Iris pigment epithelial cell (primary cell): ENCODE data around the gene FGG.

Experiments used
- DNase-seq: peaks from one replicate; pipeline ENCODE4 v3.0.0-alpha.2; 2011; ENCODE audit warnings: low read depth

FGG gene

DNA sequence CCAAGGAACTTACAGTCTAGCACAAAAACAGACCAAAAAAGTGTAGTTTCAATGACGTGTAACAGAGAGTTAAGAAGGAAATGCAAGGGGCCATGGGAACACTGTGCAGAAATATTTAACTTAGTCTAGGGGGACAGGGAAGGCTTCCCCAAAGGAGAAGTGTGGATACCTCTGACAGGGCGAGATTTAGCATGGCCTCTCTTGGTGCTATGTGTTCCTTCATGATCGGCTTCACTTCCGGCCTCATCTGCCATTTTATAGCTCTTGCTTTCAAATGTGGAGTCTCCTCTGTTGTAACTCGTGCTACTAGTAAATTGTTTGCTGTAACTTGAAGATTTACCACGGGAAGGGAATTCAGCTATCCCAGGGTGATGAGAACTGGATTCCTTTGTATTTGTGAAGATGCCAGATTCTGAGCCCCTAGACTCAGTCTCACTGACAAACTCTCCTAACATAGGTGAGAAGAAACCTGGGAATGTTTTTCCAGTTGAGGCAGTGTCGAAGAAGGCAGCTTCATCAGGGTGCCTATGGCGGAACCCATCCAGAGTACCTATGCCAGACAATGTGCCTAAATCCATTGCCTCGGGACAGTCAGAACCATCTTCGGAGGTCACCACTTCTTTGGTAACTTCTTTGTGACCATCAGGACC, 27.0 kb downstream of the FGG start:
- no peak for DNase-seq

DNA sequence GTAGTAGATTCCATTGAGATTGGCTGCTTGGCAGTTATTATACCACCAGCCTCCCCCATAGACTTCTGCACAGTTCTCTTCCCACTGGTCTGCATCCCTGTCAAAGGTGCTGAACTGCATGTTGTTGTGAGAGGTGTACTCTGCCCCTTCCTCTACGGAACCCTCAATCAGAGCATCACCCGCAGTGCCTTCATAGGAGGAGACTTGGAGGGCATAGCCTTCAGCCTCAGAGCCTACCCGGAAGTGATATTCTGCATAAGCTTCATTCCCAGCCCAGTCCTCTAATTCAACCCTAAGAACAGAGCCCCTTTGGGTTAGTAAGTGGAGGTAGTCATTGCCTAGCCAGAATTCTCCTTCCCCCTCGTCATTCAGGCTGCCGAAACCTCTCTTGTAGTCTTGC, 28.2 kb downstream of the FGG start:
- DNase-seq = no peak

DNA sequence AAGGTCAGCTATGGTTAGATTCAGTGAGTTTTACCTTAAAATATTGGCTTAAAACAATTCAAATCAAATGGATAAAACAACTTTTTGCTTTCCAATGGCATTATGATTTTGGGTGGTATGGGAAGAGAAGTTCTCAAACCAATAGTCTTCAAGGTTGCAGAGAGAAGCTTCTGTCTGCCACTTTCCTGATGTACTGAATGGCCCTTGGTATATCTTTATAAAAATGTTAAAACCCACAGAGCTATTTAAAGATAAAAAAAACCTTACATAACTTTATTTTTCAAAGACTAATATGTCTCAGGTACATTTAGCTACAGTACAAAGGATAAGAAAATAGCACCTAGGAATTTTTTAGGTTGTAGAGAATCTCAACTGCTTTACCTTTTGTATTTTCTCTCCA, 28.8 kb downstream of the FGG start:
- no peak for DNase-seq

DNA sequence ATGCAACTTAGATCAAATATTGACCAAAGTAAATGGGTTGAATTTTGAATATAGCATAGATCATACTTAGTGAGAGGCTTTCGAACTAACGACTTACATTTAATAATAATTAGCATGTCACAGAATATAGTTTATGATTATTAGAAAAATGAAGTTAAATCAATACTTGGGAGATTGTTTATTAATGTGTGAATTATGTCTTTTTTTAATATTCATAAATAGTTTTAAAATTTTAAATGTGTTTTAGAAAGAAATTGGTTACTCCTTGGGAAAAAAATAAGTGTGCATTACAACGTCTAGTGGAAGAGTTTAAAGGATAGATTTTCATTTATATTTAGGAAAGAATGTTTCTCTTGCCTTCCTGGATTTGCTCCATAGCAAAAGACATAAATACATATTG, 29.2 kb downstream of the FGG start:
- DNase-seq = no peak

DNA sequence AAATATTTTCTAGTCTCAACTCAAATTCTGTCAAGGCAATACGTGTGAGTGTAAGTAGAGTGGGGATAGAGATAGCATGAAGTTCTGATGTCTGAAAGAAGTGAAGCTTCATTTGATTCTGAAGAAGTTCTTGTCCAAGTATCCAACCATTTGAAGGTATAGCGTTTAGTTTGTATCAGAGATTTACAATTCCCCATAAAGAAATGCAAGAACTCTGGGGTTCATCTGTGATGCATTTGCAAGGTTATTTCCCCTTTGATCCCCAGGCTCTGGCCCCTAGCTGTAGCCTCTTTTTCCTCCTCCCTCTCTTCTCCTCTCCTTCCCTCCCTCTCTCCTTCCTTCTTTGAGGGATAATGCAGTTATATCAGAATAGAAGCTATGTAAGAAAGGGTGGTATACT, 29.7 kb downstream of the FGG start:
- no peak for DNase-seq

DNA sequence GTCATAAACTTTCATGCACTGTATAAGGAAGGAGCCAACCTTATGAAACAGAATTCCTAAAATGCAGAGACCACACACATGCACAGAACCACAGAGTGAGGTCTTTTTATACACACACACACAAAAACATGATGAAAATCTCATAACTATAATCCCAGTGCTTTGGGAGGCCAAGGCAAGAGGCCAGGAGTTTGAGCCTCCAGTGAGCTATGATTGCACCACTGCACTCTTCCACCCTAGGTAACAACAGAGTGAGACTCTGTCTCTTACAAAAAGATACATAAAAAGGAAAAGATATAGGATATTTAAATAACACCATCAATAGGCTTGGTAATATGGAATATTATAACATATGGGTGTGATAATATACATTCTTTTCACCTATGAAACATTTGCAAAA, 32.5 kb downstream of the FGG start:
- no peak for DNase-seq

DNA sequence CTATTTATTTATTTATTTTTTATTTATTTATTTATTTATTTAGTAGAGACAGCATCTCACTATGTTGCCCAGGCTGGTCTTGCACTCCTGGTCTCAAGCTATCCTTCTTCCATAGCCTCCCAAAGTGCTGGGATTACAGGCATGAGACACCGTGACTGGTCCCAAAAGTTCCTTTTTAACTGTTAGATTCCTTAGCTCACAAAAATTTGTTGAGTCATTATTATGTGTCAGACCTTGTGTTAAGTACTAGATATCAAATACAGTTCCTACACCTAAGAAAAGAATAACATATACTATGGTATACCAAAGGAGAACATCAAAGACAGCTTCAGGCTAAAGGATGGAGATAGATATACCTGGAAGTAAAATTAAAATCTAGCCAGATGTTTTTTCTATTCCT, 33.5 kb downstream of the FGG start:
- peak; percentile 55 for DNase-seq

DNA sequence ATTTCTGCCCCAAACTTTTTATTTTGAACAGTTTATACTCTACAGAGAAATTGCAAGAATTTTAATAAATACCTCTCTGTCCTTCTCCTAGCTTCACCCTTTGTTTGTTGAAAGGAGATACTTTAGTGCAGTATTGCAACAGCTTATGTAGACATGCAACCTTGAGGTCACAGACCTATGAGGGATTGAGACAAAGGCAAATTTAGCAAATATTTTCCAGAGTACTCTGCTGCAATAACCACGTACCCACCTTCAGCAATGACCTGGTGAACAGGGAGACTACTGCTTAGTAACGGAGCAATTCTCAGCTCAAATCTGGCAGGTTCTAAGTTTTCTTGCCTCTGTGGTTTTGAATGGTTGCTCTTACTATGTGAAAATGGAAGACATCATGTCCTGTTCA, 35.1 kb downstream of the FGG start:
- peak; percentile 79 for DNase-seq

DNA sequence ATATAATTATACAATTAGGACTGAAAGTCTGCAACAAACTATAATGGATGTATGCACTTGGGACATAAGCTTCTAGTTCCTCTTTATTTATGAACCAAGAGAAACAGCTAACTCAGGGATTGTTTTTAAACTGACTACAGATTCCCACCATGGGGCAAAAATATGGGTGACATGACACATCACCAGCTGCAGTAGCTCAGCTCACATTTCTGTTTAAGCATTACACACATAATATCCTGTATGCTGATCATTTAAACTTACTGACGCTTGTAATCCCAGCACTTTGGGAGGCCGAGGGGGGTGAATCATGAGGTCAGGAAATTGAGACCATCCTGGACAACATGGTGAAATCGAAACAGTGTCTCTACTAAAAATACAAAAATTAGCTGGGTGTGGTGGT, 38.1 kb downstream of the FGG start:
- DNase-seq = peak; percentile 80

DNA sequence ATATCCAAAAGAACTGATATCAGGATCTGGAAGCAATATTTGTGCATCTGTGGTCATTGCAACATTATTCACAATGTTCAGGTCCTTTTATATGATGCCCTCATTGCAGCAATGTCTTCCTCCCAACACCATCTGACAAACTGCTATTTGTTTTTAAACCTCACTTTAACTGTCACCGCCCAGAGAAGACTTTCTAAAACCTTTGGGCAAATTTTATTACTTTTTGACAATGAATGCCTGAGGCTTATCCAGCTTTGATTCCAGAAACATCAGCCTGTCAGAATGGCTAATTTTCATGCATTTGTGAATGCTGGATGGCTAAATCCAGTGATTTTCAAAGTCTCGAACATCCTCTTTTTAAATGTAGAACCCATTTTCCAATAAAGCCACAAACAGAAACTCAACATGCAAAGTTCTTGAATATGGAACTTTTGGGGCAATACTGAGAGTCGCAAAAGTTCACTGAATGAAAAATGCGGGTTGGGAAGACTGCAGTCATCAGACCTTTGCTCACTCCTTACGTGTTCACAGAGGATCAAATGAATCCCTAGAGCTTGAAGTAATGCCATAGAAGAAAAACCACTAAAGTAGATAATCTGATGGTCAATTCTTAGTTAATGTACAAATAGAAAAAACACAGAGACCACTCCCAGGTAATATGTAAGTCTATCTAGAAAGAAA, 39.1 kb downstream of the FGG start:
- no peak for DNase-seq

DNA sequence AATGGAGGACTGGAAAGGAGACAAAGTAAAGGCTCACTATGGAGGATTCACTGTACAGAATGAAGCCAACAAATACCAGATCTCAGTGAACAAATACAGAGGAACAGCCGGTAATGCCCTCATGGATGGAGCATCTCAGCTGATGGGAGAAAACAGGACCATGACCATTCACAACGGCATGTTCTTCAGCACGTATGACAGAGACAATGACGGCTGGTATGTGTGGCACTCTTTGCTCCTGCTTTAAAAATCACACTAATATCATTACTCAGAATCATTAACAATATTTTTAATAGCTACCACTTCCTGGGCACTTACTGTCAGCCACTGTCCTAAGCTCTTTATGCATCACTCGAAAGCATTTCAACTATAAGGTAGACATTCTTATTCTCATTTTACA, 42.9 kb downstream of the FGG start:
- no peak for DNase-seq

DNA sequence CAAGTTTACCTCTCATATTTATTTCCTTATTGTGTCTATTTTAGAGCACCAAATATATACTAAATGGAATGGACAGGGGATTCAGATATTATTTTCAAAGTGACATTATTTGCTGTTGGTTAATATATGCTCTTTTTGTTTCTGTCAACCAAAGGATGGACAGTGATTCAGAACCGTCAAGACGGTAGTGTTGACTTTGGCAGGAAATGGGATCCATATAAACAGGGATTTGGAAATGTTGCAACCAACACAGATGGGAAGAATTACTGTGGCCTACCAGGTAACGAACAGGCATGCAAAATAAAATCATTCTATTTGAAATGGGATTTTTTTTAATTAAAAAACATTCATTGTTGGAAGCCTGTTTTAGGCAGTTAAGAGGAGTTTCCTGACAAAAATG, 43.4 kb downstream of the FGG start:
- DNase-seq = peak; percentile 73

DNA sequence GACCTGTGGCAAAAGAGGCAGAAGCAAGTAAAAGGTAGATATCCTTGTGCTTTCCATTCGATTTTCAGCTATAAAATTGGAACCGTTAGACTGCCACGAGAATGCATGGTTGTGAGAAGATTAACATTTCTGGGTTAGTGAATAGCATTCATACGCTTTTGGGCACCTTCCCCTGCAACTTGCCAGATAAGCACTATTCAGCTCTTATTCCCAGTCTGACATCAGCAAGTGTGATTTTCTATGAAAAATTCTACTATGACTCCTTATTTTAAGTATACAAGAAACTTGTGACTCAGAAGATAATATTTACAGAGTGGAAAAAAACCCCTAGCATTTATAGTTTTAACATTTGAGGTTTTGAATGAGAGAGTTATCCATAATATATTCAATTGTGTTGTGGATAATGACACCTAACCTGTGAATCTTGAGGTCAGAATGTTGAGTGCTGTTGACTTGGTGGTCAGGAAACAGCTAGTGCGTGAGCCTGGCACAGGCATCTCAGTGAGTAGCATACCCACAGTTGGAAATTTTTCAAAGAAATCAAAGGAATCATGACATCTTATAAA, 45.7 kb downstream of the FGG start:
- peak; percentile 63 for DNase-seq

DNA sequence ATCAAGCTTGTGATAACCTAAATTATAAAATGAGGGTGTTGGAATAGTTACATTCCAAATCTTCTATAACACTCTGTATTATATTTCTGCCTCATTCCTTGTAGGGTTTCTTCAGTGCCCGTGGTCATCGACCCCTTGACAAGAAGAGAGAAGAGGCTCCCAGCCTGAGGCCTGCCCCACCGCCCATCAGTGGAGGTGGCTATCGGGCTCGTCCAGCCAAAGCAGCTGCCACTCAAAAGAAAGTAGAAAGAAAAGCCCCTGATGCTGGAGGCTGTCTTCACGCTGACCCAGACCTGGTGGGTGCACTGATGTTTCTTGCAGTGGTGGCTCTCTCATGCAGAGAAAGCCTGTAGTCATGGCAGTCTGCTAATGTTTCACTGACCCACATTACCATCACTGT, 46.8 kb downstream of the FGG start:
- DNase-seq = no peak

DNA sequence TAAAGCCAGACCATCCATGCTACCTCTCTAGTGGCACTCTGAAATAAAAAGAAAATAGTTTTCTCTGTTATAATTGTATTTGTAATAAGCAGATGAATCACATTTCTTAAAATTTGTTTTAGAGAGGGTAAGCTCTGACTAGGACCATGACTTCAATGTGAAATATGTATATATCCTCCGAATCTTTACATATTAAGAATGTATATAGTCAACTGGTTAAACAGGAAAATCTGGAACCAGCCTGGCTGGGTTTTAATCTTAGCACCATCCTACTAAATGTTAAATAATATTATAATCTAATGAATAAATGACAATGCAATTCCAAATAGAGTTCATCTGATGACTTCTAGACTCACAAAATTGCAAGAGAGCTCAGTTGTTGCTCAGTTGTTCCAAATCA, 48.1 kb downstream of the FGG start:
- DNase-seq = no peak

DNA sequence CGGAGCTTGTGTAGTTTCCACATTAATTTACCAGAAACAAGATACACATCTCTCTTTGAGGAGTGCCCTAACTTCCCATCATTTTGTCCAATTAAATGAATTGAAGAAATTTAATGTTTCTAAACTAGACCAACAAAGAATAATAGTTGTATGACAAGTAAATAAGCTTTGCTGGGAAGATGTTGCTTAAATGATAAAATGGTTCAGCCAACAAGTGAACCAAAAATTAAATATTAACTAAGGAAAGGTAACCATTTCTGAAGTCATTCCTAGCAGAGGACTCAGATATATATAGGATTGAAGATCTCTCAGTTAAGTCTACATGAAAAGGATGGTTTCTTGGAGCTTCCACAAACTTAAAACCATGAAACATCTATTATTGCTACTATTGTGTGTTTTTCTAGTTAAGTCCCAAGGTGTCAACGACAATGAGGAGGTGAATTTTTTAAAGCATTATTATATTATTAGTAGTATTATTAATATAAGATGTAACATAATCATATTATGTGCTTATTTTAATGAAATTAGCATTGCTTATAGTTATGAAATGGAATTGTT, 49.7 kb downstream of the FGG start, which contains the start of gene FGB:
FGB (plus strand) TSS at position 315 of the 558 bp plus-strand sequence; CDS start at position 323, 8 bp downstream.
- DNase-seq = no peak

DNA sequence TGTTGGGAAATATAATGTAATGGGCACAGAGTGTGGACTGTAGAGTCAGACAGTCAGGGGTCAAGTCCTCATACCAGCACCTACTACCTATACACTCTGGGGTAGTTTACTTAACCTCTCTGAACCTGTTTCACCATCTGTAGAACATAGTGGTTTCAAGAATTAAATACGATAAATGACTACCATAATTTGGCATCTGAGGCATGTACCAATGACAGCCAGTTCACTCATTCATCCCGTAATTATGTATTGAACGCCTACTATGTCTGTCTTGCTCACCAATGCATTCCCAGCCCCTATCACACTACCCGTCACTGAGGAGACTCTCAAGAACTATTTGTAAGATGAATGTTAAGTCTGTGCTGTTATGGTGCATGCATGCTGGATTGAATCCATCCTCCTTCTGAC, 51.6 kb downstream of the FGG start:
- DNase-seq = peak; percentile 99

DNA sequence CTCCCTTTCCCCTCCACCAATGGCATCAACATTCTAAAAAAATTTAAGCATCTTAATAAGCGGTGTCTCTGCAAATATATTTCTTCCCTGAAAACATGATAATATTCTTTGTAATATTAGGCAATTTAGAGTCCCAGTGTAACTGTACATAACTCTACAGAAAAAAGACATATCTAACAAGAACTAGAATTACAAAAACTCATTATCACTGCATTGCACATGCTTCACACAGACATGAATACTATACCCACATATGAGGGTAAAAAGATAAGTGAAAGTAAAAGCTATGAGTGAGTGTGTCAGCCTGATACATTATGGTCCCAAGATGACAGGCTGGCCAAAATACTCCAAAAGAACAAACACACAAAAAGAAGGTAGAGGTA, 52.0 kb downstream of the FGG start:
- DNase-seq = no peak

DNA sequence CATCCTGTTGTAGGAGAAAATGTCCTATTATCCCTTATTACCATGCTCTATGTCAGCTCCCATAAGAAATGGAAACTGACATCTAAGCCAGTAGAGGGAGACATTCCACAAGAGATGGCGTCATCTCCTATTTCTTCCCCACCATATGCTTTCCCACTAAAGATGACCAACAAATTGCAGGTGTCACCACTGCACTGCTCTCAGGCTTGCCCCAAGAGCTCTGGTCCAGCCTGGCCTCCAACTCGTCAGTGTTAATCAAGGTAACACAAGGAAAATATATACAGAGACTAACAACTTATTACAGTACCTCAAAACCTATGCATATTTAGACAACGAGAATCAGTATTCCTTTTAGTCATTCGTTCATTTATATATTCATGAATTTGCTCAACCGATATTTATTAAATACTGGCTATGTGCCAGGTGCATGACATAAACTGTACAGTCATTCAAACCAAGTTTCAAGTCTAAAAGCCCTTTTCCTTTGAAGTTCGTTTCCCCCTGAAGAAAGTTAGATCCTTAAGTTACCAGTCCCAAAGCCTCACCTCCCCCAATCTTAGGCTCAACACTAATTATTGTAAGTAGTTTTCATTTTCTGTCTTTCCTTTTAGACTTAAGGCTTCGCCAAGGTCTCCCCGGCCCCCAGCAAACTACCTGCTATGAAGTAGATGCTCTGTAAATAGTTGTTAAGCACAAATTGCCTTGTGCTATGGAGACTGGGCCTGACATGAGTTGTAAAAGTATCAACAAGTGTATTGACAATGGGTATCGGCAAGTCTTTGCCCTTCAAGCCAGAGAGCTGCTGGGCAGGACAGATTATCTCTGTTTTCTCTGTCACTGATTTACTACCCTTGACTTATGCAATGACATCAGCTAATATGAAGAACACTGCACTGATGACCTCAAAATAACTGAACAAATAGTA, 52.7 kb downstream of the FGG start:
- peak; percentile 83 for DNase-seq

DNA sequence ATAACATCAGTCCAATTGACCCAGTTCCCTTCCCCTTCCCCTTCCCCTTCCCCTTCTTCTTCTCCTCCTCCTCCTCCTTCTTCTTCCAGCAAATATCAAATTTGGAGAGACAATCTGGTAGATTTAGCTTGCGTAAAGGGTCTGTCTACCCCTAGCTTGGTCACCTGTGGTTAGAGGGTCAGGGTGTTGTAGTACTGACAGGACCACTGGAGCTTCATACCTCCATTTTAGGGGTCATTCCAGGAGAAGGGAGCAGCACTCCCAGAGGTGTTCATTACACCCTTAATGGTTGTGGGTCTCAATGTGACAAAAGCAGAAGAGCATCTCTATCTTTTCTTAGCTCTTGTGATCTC, 53.3 kb downstream of the FGG start:
- no peak for DNase-seq
